Measurements from ENCODE around the gene CNNM3.

DNA sequence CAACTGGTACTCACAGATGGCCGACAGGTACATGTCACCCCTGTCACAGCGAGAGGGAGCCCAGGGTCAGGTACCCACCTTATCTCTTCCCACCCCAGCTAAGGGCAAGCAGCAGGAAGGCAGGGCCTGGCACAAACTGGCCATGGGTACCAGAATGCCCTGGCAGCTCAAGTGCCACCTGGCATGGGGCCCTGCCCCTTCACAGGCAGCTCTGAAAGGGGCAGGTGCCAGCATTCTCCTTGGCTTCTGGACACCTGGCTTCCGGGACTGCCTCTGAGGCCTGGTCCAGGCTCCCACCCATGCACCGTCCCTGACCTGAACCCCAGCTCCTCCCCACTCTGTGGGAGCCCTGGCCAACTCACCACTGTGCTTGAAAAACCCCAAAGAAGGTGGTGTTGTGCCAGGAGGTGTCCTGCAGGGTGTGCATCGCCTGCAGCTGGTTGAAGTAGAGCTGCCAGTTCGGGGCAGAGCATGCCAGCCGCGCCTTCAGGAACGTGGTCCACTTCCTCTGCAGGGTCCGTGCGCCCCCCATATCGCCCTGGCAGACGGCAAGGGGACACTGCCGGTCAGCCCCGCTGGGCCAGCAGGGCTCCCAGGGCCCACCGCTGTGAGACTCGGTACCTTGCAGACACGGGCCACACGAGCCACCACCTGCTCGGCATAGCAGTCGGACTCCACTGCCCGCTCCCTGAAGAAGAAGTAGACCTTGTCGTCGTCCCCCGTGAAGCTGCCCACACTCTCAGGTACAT is 48.4 kb downstream of the CNNM3 start:
- TF ChIP-seq POLR2A (IDR thresholded peaks at IDR 0.05), result no peak
- TF ChIP-seq, protein P1, sequence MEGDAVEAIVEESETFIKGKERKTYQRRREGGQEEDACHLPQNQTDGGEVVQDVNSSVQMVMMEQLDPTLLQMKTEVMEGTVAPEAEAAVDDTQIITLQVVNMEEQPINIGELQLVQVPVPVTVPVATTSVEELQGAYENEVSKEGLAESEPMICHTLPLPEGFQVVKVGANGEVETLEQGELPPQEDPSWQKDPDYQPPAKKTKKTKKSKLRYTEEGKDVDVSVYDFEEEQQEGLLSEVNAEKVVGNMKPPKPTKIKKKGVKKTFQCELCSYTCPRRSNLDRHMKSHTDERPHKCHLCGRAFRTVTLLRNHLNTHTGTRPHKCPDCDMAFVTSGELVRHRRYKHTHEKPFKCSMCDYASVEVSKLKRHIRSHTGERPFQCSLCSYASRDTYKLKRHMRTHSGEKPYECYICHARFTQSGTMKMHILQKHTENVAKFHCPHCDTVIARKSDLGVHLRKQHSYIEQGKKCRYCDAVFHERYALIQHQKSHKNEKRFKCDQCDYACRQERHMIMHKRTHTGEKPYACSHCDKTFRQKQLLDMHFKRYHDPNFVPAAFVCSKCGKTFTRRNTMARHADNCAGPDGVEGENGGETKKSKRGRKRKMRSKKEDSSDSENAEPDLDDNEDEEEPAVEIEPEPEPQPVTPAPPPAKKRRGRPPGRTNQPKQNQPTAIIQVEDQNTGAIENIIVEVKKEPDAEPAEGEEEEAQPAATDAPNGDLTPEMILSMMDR (IDR thresholded peaks at IDR 0.05), result no peak

All from prostate gland (tissue), 2 donors.